Esophagus squamous epithelium (tissue), 4 donors: ENCODE data around the gene NEDD4.
A peak's percentile ranks its signal among the peaks of the same experiment; 100 is the strongest.

ENCODE experiments used
- POLR2A ChIP-seq, 4 donors: fragments of 450-650 bp; IDR thresholded peaks; one replicate each; pipeline ENCODE4 v1.6.1; 2017; ENCODE audit warnings: antibody characterized with exemption in 4 of 4, mild to moderate bottlenecking in 4 of 4, moderate library complexity in 3 of 4
- TF ChIP-seq, protein P1 (sequence below), 6 experiments: fragments of 450-650 bp in 4 of 6; fragments of 200-600 bp in 2 of 6; sonication (generic) in 2 of 6; IDR thresholded peaks; one replicate each; pipeline ENCODE4 v1.5.1; 2016 to 2019; ENCODE audit warnings: antibody characterized with exemption in 6 of 6, mild to moderate bottlenecking in 4 of 6, moderate library complexity in 4 of 6

DNA sequence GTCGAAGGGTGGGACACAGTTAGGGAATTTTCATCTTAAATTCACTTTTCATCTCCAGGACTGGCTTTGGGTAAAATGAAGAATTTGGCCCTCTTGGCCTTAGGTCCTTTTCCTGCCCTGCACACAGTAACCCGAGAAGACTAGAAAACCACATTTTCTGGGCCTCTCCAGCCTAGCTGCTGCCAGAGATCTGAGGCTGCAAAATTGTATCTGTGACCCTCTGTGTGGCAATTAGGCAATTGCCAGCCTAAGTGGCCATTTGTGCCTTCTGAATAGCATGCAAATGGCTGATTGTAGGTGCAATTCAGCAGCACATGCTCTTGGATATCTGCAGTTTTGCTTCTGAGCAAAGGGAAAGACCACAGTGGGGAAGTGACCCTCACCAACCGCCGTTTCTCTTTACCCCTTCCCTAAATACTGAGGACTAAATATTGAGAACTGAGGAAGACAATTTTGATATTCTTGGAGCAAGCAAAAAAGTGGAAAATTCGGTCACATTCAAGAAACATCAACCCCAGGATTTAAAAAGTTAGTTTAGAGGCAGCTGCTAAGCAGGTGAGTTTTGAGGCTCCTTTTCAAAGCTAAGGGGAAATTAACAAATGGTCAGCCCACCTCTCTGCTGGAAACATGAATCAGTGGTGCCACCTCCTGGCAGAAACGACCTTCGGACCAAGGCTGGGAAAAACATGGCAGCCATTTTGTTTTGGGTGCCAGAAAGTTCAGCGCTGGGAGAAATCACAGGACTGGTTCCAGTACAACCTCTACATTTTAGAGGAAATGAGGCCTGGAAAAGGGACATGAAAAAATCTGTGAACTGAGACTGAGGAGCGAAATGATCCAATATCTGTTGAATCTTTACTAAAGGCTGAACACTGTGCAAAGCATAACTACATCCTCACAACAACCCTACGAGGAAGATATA, 193.9 kb downstream of the NEDD4 start:
- TF ChIP-seq POLR2A (IDR thresholded peaks at IDR 0.05): no peak
- TF ChIP-seq, protein P1, sequence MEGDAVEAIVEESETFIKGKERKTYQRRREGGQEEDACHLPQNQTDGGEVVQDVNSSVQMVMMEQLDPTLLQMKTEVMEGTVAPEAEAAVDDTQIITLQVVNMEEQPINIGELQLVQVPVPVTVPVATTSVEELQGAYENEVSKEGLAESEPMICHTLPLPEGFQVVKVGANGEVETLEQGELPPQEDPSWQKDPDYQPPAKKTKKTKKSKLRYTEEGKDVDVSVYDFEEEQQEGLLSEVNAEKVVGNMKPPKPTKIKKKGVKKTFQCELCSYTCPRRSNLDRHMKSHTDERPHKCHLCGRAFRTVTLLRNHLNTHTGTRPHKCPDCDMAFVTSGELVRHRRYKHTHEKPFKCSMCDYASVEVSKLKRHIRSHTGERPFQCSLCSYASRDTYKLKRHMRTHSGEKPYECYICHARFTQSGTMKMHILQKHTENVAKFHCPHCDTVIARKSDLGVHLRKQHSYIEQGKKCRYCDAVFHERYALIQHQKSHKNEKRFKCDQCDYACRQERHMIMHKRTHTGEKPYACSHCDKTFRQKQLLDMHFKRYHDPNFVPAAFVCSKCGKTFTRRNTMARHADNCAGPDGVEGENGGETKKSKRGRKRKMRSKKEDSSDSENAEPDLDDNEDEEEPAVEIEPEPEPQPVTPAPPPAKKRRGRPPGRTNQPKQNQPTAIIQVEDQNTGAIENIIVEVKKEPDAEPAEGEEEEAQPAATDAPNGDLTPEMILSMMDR (IDR thresholded peaks at IDR 0.05): peak in 4 of 6 experiments; percentile 21 to 36 (median 24)
